Omental fat pad (tissue), 4 donors: ENCODE results near the gene FOXP2. TPM values are rescaled to one million over a fixed set of nuclear protein-coding genes. Genes with fewer than 3 reads are reported as not detected.
"Not testable (repeated sequence)": the region's sequence is repeated elsewhere in the genome, so short reads cannot be mapped to it uniquely, and the experiment has no call there.

Source experiments
- ATAC-seq: fragments of 150-250 bp; one replicate; pipeline ENCODE4 v1.9.1; 2016; ENCODE audit warnings: mild to moderate bottlenecking, moderate library complexity; ENCODE audit not compliant: low FRiP score
- DNase-seq: peaks from one replicate; pipeline ENCODE4 v3.0.0-alpha.2; 2019; ENCODE audit warnings: low spot score
- CTCF ChIP-seq, 3 donors: fragments of 450-650 bp; IDR thresholded peaks; one replicate each; pipeline ENCODE4 v1.5.1; 2016 to 2017; ENCODE audit warnings: antibody characterized with exemption in 3 of 3, mild to moderate bottlenecking in 3 of 3, moderate library complexity in 2 of 3
- total RNA-seq, 4 donors: library from RNA; depleted of rRNA; stranded (reverse); fragments of >200 nt; gene quantifications; one replicate each; pipeline ENCODE4 v1.1.0, GENCODE V29; 2016

The FOXP2 gene
- total RNA-seq, 4 donors from 2014 or later, result 5.0 to 16.7 (median 11.3) TPM

DNA sequence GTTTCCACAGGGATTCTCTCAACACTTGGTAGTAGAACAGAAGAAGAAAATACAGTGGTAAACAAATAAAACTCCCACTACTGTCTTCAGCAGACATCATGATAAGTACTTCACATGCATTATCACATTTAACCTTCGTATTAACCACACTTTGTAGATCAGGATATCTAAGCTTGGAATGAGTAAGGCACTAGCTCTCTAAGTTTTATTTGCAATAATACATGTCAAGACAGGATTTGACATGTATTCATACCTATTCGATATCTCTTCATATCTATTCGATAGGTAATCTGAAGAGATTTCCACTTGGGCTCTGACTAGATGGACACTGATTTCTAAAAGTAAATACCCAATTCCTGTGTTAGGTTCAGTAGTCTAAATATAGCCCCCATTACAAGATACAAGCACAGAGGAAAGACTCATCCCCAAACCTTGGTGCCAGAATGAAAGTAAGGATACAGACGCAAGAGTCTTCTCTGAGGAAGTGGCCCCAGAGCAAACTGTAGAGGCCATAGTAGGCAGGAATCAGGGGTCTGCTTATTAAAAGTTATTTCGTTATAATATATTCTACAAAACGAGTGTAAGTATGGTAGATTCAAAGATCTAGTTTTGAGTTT, 58.4 kb downstream of the FOXP2 start:
- DNase-seq (no peak), ATAC-seq (no peak)
- TF ChIP-seq CTCF (IDR thresholded peaks at IDR 0.05), result no peak

DNA sequence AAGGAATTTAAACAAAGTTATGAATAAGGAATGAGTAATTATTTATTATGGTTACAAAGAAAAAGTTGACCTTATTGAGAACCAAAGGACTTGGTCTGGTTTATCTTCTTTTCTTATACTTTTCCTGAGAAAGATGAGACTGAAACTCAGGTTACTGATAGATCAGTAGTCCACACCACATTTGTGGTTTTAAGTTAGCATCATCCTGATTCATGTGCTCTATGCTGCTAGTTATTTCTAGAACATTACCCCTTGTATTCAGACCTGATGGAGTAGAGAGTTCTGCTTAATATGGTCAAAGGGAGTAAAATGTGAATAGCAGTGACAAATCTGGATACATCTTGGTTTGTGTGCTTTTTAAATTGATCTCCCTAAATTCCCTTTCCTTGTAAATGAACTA, 63.8 kb downstream of the FOXP2 start:
- ATAC-seq, result no peak
- no peak for DNase-seq
- no peak for TF ChIP-seq CTCF (IDR thresholded peaks at IDR 0.05)

GRCh38 chr7:114481999-114482398, 67.4 kb downstream of the FOXP2 start:
- no peak for TF ChIP-seq CTCF (IDR thresholded peaks at IDR 0.05)
- no peak for ATAC-seq
- DNase-seq, result no peak

DNA sequence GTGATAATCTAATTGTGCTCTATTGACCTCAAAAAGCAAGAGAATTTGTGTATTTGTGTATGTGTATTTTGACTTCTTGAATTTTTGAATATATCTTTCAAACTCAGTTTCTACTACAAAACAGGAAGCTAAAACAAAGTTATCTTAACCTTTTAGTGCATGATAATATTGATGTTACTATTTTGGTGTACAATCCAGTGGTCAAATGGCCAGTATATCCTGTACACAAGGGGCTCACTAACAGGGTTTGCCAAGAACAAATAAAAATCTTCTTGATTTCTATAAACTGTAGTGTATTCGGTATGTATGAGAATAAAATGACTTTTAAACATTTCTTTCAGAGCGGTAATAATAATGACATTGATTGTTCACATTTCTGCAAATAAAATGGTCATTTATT, 69.6 kb downstream of the FOXP2 start:
- DNase-seq (no peak), ATAC-seq (no peak)
- no peak for TF ChIP-seq CTCF (IDR thresholded peaks at IDR 0.05)

DNA sequence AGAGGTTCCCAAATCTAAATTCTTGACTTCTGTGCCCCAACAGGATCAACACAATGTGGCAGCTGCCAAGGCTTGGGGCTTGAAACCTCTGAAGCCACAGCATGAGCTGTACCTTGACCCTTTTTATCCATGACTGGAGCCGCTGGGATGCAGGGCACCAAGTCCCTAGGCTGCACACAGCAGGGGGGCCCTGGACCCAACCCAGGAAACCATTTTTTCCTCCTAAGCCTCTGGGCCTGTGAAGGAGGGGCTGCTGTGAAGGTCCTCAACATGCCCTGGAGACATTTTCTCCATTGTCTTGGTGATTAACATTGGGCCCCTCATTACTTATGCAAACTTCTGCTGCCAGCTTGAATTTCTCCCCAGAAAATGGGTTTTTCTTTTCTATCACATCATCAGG, 72.6 kb downstream of the FOXP2 start:
- DNase-seq (no peak), ATAC-seq (no peak)
- no peak for TF ChIP-seq CTCF (IDR thresholded peaks at IDR 0.05)

GRCh38 chr7:114488696-114489095, 74.1 kb downstream of the FOXP2 start:
- no peak for TF ChIP-seq CTCF (IDR thresholded peaks at IDR 0.05)
- ATAC-seq (no peak), DNase-seq (no peak)

- not testable (repeated sequence) for DNase-seq, ATAC-seq
Observed at GRCh38 chr7:114497491-114497890, 82.9 kb downstream of the FOXP2 start.
